Measurements from ENCODE around the gene FAHD2A.
A peak's percentile ranks its signal among the peaks of the same experiment; 100 is the strongest.

DNA sequence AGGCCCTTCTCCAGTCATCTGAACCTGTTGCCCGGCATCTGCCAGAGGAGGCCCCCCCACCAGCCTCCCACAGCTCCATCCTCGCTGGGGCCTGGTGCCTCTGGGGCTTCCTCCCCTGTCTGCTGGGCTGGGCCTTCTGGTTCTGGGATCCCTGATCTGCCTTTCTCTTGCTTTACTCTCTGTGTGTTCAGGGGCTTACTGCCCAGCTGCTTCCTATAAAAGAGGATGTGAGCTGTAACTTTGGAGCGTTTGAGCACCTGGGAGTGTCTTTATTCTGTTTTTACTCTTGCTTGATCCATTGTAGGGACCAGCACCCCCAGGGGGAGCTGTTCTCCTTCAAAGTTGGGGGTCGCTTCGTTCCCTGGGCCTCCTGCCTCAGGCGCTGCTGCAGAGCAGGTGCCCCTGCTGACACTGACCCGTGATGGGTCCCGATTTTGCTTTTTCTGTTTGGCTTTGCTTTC lies 23.1 kb upstream of the FAHD2A start:
- TF ChIP-seq EZH2 (IDR thresholded peaks at IDR 0.05; ENCODE audit: low read depth), result no peak
- TF ChIP-seq, protein P1, sequence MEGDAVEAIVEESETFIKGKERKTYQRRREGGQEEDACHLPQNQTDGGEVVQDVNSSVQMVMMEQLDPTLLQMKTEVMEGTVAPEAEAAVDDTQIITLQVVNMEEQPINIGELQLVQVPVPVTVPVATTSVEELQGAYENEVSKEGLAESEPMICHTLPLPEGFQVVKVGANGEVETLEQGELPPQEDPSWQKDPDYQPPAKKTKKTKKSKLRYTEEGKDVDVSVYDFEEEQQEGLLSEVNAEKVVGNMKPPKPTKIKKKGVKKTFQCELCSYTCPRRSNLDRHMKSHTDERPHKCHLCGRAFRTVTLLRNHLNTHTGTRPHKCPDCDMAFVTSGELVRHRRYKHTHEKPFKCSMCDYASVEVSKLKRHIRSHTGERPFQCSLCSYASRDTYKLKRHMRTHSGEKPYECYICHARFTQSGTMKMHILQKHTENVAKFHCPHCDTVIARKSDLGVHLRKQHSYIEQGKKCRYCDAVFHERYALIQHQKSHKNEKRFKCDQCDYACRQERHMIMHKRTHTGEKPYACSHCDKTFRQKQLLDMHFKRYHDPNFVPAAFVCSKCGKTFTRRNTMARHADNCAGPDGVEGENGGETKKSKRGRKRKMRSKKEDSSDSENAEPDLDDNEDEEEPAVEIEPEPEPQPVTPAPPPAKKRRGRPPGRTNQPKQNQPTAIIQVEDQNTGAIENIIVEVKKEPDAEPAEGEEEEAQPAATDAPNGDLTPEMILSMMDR (conservative IDR thresholded peaks at IDR 0.05), result peak; percentile 39; the same call in 1 of the 2 replicates

Measured in PC-9 (cell line).